OCI-LY1 (cell line): Measurements from ENCODE around the gene RBMS3.
"Not testable (repeated sequence)": the region's sequence is repeated elsewhere in the genome, so short reads cannot be mapped to it uniquely, and the experiment has no call there.

Experiments used
- EZH2 ChIP-seq: fragments of 200-600 bp; sonication (generic), shearing (Covaris generic); IDR thresholded peaks from 2 replicates; pipeline ENCODE4 v1.8.0; 2017; ENCODE audit warnings: borderline replicate concordance, mixed run types, mild to moderate bottlenecking, antibody characterized with exemption, low read length, moderate library complexity, mixed read lengths
- TF ChIP-seq, protein P1 (sequence below): fragments of 200-600 bp; sonication (generic), shearing (Covaris generic); IDR thresholded peaks from 2 replicates; pipeline ENCODE4 v1.5.1; 2017; ENCODE audit warnings: mild to moderate bottlenecking, antibody characterized with exemption, low read length, moderate library complexity, mixed read lengths

DNA sequence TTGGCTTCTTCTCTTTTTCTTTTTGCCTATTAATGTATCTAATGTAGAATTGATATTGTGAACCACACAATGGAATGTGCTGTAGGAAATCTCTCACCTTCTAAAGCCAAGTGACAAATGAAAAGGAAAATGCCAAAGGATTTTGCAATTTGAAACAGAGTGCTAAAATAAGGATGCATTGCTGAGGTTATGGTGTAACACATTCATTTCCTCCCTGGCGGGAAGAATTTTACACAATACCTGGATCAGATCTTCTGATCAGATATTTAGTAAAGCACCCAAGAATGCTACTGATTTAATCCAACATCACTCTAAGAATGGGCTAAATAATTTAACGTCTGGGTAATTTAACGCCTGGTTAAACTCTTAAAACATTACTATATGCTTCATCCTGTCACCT is 527.5 kb downstream of the RBMS3 start:
- TF ChIP-seq, protein P1, sequence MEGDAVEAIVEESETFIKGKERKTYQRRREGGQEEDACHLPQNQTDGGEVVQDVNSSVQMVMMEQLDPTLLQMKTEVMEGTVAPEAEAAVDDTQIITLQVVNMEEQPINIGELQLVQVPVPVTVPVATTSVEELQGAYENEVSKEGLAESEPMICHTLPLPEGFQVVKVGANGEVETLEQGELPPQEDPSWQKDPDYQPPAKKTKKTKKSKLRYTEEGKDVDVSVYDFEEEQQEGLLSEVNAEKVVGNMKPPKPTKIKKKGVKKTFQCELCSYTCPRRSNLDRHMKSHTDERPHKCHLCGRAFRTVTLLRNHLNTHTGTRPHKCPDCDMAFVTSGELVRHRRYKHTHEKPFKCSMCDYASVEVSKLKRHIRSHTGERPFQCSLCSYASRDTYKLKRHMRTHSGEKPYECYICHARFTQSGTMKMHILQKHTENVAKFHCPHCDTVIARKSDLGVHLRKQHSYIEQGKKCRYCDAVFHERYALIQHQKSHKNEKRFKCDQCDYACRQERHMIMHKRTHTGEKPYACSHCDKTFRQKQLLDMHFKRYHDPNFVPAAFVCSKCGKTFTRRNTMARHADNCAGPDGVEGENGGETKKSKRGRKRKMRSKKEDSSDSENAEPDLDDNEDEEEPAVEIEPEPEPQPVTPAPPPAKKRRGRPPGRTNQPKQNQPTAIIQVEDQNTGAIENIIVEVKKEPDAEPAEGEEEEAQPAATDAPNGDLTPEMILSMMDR, result not testable (repeated sequence)
- TF ChIP-seq EZH2, result not testable (repeated sequence)
